ENCODE data around the gene TFG. TPM values are rescaled to one million over a fixed set of nuclear protein-coding genes. Genes with fewer than 3 reads are reported as not detected.

TFG gene
- total RNA-seq, 1 experiment from 2014 or later: 134 TPM

DNA sequence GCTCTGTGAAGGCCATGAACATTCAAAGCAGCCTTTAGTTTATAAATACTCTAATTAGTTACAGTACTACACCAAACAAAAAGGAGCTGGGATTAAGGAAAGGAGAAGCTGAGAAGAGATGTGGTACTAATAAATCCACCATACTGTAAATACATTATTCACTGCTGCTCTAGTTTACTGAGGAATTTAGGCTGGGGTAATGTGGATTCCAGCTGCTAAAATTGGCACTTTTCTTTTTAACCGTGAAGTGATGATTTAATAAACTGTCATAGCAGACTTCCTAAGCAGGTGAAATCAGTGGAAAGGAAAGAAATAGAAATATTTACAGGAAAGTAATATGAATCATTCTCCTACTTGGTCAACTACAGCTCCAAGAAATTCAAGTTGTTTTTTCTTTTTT is 88.7 kb downstream of the TFG start:
- no peak for DNase-seq (ENCODE audit: low read depth)

Other genes with a start within 250 kb of the TFG start
- 119 and 142 TPM in 2 replicates for gene TMEM45A, start 216.9 kb upstream of the TFG start, total RNA-seq (2014; rRNA removed; shearing (Covaris generic))
- not detected in 2 replicates for gene ADGRG7, start 99.9 kb upstream of the TFG start, total RNA-seq (2014; rRNA removed; shearing (Covaris generic))